Measurements from ENCODE around the gene CACNB4.

Gene CACNB4

DNA sequence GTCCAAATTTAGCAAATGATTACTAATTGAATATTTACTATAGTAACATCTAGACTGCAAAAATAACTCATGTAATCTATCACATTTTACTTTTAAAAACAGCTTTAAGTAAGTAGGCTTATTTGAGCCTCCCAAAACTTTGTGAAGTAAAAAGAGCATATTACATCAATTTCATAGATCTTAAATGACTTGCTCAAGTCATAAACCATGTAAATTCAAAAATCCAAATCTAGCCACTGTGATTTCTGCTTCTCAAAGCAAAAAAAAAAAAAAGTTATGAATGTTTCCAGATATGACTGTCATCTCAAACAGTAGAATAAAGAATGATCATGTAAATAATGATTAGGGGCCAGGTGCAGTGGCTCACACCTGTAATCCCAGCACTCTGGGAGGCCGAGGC, 37.5 kb downstream of the CACNB4 start:
- Histone ChIP-seq H2AFZ (no peak overlapping the region), H3K27me3 (ENCODE audit: control insufficient read depth, insufficient read depth, low read length) (no peaks in the 10 kb centered on the region), H3K9me3 (ENCODE audit: control insufficient read depth, low read length) (no peaks in the 10 kb centered on the region), H3K27ac (no peak overlapping the region), H3K9ac (no peak overlapping the region), H3K36me3 (ENCODE audit: control insufficient read depth, insufficient read depth, low read length) (no peaks in the 10 kb centered on the region), H3K4me1 (peaks cover 5% of the 10 kb centered on the region), H3K4me2 (ENCODE audit: low read length) (no peak overlapping the region), H3K4me3 (ENCODE audit: low read depth, low read length) (no peak overlapping the region), H3K79me2 (no peaks in the 10 kb centered on the region)
- TF ChIP-seq, protein P1, sequence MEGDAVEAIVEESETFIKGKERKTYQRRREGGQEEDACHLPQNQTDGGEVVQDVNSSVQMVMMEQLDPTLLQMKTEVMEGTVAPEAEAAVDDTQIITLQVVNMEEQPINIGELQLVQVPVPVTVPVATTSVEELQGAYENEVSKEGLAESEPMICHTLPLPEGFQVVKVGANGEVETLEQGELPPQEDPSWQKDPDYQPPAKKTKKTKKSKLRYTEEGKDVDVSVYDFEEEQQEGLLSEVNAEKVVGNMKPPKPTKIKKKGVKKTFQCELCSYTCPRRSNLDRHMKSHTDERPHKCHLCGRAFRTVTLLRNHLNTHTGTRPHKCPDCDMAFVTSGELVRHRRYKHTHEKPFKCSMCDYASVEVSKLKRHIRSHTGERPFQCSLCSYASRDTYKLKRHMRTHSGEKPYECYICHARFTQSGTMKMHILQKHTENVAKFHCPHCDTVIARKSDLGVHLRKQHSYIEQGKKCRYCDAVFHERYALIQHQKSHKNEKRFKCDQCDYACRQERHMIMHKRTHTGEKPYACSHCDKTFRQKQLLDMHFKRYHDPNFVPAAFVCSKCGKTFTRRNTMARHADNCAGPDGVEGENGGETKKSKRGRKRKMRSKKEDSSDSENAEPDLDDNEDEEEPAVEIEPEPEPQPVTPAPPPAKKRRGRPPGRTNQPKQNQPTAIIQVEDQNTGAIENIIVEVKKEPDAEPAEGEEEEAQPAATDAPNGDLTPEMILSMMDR (IDR thresholded peaks at IDR 0.05) = no peak

DNA sequence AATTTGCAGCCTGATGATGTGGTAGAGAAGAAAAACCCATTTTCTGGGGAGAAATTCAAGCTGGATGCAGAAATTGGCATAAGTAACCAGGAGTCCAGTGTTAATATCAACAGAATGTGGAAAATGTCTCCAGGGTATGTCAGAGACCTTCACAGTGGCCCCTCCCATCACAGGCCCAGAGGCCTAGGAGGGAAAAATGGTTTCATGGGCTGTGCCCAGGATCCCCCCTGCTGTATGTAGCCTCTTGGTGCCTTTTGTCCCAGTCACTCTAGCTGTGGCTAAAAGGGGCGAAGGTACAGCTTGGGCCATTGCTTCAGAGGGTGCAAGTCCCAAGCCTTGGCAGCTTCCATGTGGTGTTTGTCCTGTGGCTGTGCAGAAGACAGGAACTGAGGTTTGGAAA, 40.2 kb downstream of the CACNB4 start:
- no peak overlapping the region for H2AFZ ChIP-seq
- no peaks in the 10 kb centered on the region for H3K9me3 ChIP-seq (ENCODE audit: control insufficient read depth, low read length)
- H3K27ac ChIP-seq = no peak overlapping the region
- no peaks in the 10 kb centered on the region for H3K27me3 ChIP-seq (ENCODE audit: control insufficient read depth, insufficient read depth, low read length)
- no peak overlapping the region for H3K9ac ChIP-seq
- H3K79me2 ChIP-seq = no peaks in the 10 kb centered on the region
- H3K4me2 ChIP-seq (ENCODE audit: low read length) = no peak overlapping the region
- TF ChIP-seq, protein P1 (IDR thresholded peaks at IDR 0.05) = no peak
- H3K36me3 ChIP-seq (ENCODE audit: control insufficient read depth, insufficient read depth, low read length) = no peaks in the 10 kb centered on the region
- no peak overlapping the region for H3K4me3 ChIP-seq (ENCODE audit: low read depth, low read length)
- peaks cover 5% of the 10 kb centered on the region for H3K4me1 ChIP-seq

DNA sequence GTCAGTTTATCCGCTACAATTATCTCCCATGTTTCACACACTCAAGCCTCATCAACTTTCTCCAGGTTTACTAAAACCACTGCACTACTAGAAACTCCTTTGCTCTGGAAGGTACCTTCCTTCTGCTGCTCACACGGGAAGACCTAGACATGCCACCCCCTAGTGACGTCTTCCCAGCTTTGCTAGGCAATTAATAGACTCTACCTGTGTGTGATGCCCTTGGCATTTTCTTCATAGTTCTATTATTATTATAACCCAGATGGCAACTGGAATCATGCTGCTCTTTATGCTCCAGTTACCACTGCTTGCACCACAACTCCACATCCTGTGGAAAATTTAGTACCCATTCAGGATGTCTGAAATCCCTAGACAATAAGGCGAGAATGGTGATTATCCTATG, 42.4 kb downstream of the CACNB4 start:
- Histone ChIP-seq H3K27ac (no peak overlapping the region), H3K9me3 (ENCODE audit: control insufficient read depth, low read length) (no peaks in the 10 kb centered on the region), H2AFZ (no peak overlapping the region), H3K79me2 (no peaks in the 10 kb centered on the region), H3K9ac (no peak overlapping the region), H3K36me3 (ENCODE audit: control insufficient read depth, insufficient read depth, low read length) (no peaks in the 10 kb centered on the region), H3K4me1 (no peaks in the 10 kb centered on the region), H3K27me3 (ENCODE audit: control insufficient read depth, insufficient read depth, low read length) (no peaks in the 10 kb centered on the region), H3K4me2 (ENCODE audit: low read length) (no peak overlapping the region), H3K4me3 (ENCODE audit: low read depth, low read length) (no peak overlapping the region)
- TF ChIP-seq, protein P1 (IDR thresholded peaks at IDR 0.05) = no peak

DNA sequence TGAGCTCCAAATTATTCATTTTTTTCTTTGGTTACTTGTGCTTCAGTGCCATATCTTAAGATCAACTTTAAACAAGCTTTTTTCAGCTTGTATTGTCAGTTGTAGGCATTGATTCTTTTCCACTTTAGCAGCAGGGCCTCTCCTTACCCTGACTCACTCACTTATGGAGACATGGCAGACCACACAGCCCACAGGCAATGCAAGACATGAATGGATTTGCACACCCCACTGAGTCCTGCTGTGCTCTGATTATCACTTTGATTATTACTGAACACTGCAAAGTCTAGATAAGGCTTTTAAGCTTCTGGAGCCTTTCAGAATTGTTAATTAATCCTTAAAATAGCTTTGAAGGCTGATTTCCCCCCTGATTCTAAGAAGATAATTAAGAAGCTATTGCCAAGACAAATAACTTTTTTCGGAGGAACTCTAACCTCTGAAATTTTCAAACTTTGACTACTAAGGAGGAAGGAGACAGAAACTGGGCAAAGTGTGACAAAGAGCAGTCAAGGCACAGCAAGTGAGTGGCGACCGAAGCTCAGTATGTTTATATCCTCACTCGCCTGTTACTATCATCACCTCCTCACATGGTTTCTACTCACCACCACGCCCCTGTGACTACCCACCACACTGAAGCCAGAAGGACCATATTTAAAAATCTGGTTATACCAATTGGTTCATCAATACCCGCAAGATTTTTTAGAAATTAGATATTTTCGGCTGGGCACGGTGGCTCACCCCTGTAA, 43.3 kb downstream of the CACNB4 start:
- Histone ChIP-seq H3K9ac (no peak overlapping the region), H3K79me2 (no peaks in the 10 kb centered on the region), H3K4me2 (ENCODE audit: low read length) (no peak overlapping the region), H3K4me1 (no peaks in the 10 kb centered on the region), H3K27ac (no peak overlapping the region), H3K4me3 (ENCODE audit: low read depth, low read length) (no peak overlapping the region), H3K9me3 (ENCODE audit: control insufficient read depth, low read length) (no peaks in the 10 kb centered on the region), H2AFZ (no peak overlapping the region), H3K27me3 (ENCODE audit: control insufficient read depth, insufficient read depth, low read length) (no peaks in the 10 kb centered on the region), H3K36me3 (ENCODE audit: control insufficient read depth, insufficient read depth, low read length) (no peaks in the 10 kb centered on the region)
- TF ChIP-seq, protein P1 (IDR thresholded peaks at IDR 0.05) = no peak

DNA sequence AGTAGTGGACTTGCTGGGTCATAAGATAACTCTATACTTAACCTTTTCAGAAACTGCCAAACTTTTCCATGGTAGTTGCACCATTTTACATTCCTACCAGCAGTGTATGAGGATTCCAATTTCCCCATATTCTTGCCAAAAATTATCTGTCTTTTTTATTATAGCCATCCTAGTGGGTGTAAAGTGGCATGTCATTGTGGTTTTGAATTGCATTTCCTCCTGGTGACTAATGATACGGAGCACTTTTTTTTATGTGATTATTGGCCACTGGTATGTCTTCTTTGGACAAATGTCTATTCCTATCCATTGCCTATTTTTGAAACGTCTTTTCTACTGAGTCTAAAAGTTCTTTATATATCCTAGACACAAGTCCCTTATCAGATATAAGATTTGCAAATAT, 44.3 kb downstream of the CACNB4 start:
- no peak overlapping the region for H3K27ac ChIP-seq
- no peaks in the 10 kb centered on the region for H3K79me2 ChIP-seq
- TF ChIP-seq, protein P1 (IDR thresholded peaks at IDR 0.05) = no peak
- no peak overlapping the region for H3K9ac ChIP-seq
- no peaks in the 10 kb centered on the region for H3K27me3 ChIP-seq (ENCODE audit: control insufficient read depth, insufficient read depth, low read length)
- no peaks in the 10 kb centered on the region for H3K4me1 ChIP-seq
- no peaks in the 10 kb centered on the region for H3K9me3 ChIP-seq (ENCODE audit: control insufficient read depth, low read length)
- H3K36me3 ChIP-seq (ENCODE audit: control insufficient read depth, insufficient read depth, low read length) = no peaks in the 10 kb centered on the region
- H2AFZ ChIP-seq = no peak overlapping the region
- H3K4me3 ChIP-seq (ENCODE audit: low read depth, low read length) = no peak overlapping the region
- H3K4me2 ChIP-seq (ENCODE audit: low read length) = no peak overlapping the region

All from parathyroid adenoma (tissue), 2 donors.